RCC 7860 (cell line): ENCODE results near the gene EYA2.
"Not testable (repeated sequence)": the region's sequence is repeated elsewhere in the genome, so short reads cannot be mapped to it uniquely, and the experiment has no call there.

ENCODE experiments used
- DNase-seq: peaks from one replicate; pipeline ENCODE4 v3.0.0-alpha.2; 2015; ENCODE audit warnings: low spot score
- FAIRE-seq: peaks from 2 replicates; lab custom pipeline; 2012; peaks lifted over from hg19 to GRCh38; lab: Jason Lieb, UNC

The EYA2 gene

DNA sequence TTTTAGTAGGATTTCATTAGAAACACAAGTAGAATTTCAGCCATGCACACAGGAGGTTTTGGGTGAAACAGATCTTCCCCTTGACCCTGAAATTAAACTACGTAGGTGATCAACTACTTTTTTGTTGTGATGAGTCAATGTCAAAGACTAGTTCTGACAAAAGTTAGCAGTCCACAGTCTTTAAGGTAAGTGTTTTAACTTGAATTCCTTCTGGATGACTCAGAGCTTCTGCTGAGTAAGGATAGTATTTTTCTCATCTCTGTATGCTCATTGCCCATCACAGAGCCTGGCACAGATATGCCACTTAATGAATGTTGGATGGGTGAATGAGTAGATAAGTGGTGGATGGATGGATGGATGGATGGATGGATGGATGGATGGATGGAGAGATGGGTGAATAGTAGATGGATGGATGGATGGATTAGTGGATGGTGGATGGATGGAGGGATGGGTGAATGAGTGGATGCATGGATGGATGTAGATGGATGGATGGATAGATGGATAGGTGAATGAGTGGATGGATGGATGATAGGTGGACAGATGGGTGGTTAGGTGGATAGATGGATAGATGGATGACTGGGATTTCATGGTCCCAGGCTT is 296.5 kb downstream of the EYA2 start:
- DNase-seq (peak; percentile 72), FAIRE-seq (peak; percentile 75)

DNA sequence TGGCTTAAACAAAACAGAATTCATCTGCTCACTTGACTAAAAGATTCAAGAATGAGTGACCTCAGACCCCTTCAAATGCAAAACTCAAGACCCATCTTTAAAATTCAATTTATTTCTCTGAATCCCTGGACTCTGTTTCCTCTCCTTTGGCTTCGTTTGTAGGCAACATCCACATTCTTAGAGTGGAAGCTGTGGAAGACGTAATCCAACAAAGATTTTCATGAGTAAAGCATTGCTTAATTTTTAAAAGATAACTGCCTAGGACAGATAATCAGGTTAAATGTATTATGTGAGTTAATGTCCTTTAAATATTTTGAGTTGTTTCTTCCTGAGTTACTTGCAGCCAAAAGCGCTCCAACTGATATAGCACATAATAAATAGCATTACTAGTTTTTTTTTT is 297.3 kb downstream of the EYA2 start:
- DNase-seq = no peak

DNA sequence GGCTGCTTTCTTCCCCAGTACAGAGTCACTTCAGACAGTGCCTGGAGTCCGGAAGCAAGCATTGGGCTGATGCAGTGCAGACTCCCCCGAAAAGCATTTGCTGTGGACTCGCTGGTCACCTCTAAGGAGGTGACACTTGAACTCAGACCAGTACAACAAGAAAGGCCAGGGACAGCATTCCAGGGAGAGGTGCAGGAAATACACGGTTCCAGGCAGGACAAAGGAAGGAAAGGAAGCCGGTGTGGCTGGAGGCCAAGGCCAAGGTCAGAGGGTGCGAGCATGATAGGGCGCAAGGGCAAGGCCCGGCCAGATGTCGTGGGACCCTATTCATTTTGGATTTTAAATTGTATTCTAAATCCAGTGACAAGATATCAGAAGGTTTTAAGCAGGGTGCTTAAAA is 300.9 kb downstream of the EYA2 start:
- DNase-seq (no peak), FAIRE-seq (no peak)

More for the DNA sequence above, 297.3 kb downstream of the EYA2 start:
- FAIRE-seq = no peak

DNA sequence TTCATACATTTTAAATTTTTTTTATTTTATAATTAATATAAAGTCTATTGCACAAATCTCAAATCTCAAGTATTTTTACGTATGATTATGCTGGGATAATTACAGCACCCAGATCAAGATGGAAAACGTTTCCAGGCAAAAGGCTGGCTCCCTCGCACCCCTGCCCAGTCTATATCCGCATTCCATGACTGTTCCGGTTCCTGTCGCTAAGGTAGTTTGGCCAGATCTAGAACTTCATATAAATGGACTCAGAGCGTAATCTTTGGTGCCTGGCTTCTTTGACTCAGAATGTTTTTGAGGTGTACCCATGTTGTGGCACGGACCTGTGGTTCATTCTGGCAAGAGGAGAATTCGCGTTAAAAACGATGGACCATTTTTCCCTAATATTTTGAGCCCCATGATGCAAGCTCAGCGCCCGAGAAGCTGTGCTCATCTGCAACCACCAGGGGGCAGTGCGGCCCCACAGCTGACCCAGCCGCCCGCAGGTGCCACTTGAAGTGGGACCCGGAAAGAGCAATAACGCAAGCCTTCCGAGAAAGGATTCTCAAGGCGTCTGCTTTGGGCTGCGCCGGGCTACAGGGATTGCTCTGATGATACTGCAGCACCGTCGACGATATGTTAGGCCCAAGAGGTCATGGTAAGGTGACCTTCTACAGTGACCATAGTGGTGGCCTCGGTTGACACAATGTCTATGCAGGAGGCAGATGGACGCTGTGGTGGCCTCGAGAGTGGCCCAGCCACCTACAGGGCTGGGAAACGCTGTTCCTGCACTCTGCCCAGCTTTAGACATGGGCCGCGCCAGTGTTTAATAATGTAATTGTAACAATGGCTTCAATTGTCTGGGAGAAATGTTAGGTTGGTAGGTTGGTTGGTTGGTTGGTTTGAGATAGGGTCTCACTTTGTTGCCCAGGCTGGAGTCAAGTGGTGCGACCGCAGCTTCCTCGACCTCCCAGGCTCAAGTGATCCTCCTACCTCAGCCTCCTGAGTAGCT is 301.7 kb downstream of the EYA2 start:
- DNase-seq (peak; percentile 31), FAIRE-seq (no peak)

DNA sequence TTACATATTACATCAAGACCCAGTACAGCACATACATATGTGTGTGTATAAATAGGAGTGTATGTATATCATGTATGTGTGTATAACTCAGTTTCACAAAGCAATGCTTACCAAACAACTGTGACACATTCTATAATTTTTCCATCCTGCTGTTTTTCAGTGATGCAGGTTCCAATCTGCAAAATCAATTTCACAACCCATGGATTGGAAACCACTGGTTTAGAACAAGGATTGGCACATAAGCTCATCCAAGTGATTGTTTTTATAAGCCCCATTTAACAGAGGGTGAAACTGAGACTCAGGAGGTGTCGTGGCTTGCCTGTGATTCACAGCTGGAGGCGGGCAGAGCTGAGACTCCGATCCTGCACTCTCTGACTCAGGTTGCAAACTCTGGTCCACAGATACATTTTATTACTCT is 303.6 kb downstream of the EYA2 start:
- FAIRE-seq (no peak), DNase-seq (peak; percentile 33)

DNA sequence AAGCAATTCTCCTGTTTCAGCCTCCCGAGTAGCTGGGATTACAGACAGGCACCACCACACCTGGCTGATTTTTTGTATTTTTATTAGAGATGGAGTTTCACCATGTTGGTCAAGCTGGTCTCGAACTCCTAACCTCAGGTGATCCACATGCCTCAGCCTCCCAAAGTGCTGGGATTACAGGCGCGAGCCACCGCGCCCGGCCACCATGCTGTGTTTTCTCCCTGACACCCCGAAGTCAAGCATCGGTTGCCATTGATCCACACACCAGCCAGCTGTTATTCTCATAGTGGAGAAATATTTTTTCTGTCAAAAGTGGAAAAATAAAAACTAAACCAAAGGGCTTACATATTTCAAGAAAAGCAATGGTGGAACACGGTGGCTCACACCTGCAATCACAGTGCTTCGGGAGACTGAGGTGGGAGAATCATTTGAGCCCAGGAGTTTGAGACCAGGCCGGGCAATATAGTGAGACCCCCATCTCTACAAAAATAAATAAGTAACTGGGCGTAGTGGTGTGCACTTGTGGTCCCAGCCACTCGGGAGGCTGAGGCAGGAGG is 304.4 kb downstream of the EYA2 start:
- no peak for FAIRE-seq
- DNase-seq = no peak

DNA sequence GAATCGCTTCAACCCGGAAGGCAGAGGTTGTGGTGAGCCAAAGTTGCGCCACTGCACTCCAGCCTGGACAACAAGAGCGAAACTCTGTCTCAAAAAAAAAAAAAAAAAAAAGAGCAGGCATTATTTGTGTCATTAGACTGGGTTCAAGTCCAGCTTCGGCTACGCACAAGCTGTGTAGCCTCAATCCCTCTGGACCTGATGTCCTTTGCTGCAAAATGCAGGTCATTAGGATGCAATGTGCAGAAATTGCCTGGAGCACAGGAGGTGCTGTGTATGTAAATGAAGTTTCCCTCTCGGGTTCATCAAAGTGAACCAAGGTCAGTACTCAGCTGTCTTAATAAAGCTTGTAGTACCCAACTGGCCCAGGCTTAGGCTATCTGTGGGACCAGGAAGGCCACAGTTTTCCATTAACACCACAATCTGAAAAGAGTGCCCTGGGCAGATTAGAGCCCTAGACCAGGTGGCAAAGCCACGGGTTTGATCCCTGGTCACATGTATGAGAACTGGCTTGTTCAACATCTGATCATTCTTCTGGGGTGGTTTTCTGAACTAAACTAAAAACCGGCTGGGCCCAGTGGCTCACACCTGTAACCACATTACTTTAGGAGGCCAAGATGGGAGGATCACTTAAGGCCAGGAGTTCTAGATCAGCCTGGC is 306.6 kb downstream of the EYA2 start:
- FAIRE-seq = no peak

DNA sequence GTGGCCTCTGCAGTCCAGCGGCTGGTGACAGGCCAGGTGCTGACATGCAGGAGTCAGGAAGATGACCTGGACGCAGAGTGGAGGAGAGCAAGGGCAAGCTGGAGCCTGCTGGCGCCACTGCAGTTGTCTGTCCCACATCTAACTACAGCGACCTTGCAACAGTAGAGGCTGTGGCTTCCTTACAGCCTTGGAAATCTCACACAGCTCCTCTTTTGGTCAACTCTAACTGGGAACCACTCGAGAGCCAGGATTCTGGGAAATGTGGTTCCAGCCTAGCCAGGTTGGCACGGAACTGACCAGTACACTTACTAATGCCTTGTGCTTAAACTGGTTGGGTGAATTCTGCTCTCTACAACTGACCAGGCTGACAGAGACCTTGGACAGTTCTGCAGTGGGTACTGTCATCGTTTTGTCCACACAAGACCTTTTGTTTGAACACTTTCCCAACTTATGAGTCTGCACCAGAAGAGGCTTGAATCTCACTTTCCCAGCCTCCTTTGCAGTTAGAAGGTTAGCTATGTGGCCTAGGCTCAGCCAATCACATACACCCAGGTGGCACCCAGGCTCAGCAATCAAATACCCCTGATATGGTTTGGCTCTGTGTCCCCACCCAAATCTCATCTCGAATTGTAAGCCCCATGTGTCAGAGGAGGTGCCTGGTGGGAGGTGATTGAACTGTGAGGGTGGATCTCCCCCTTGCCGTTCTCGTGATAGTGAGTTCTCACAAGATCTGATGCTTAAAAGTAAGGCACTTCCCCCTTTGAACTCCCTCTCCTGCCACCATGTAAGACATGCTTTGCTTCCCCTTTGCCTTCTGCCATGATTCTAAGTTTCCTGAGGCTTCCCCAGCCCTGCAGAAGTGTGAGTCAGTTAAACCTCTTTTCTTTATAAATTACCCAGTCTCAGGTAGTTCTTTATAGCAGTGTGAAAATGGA is 308.4 kb downstream of the EYA2 start:
- FAIRE-seq (no peak), DNase-seq (no peak)

More for the DNA sequence above, 306.6 kb downstream of the EYA2 start:
- DNase-seq = no peak

DNA sequence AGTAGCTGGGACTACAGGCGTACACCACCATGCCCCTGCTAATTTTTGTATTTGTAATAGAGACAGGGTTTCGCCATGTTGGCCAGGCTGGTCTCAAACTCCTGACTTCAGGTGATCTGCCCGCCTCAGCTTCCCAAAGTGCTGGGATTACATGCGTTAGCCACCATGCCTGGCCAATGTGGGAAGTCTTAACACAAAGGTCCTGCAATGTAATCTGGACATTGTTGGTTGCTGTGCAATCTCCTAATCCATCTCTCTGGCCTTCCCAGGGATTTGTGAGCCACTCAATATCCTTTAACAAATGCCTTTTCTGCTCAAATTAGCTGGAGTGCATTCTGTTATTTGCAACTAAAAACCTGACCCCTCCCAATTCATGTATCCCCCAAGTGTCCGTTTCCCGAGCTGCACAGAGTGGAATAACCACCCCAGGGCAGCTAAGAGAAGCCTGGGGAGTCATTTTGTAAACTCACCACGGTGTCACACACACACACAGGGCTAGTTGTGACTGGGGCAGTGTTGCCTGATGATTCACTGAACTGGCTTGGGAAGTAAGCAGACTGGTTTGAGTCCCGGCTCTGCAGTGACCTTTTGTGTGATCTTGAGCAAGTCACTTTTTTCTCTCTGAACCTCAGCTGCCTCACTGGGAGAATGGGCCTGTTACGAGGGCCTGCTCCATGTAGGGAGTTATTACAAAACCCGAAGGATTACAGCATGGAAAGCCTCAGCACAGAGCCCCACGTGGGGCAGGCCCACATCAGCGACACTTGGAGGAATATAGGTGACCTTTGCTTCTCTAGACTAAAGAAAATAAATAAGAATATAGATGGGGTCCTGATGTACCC is 309.6 kb downstream of the EYA2 start:
- DNase-seq (peak; percentile 74), FAIRE-seq (peak; percentile 44)

DNA sequence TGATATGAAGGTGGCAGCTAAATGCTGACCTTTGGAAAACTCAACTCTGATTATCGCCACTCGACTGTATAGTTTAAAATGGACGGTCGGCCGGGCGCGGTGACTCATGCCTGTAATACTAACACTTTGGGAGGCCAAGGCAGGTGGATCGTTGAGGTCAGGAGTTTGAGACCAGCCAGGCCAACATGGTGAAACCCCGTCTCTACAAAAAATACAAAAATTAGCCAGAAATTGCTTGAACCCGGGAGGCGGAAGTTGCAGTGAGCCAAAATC is 310.1 kb downstream of the EYA2 start:
- not testable (repeated sequence) for DNase-seq, FAIRE-seq

DNA sequence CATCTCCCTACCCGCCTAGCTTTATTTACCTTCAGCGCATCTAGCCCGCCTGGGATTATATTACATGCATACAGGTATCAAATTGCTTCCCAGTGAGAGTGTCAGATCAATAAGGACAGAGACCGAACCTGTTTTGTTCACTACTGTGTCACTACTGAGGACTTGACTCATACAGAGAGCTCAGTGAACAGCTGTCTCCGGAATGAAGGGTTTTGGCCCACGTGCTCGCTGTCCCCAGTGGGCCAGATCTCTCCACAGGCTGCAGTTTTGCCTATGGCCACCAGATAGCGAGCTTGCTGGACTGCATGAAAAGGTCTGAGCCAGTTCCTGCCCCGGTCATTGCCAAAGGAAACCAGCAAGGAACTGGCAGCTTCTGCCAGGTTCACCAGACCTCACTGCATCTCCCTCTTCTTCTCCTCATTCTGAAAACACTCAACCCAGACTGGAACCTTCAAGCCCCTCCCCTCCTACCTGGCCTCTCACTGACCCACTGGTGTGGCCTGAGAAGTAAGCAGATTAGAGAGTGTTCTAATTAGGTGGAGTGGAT is 311.0 kb downstream of the EYA2 start:
- peak; percentile 65 for DNase-seq
- no peak for FAIRE-seq

DNA sequence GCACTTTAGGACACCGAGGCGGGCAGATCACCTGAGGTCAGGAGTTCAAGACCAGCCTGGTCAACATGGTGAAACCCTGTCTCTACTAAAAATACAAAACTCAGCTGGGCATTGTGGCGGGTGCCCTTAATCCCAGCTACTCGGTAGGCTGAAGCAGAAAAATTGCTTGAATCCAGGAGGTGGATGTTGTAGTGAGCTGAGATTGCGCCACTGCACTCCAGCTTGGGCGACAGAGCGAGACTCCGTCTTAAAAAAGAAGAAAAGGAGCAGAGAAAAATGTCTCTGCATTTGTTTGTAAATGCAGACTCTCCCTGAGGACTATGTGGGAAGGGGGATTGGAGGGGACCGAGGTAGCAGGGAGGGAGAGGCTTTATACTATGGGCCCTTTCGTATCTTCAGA is 311.9 kb downstream of the EYA2 start:
- not testable (repeated sequence) for DNase-seq, FAIRE-seq

DNA sequence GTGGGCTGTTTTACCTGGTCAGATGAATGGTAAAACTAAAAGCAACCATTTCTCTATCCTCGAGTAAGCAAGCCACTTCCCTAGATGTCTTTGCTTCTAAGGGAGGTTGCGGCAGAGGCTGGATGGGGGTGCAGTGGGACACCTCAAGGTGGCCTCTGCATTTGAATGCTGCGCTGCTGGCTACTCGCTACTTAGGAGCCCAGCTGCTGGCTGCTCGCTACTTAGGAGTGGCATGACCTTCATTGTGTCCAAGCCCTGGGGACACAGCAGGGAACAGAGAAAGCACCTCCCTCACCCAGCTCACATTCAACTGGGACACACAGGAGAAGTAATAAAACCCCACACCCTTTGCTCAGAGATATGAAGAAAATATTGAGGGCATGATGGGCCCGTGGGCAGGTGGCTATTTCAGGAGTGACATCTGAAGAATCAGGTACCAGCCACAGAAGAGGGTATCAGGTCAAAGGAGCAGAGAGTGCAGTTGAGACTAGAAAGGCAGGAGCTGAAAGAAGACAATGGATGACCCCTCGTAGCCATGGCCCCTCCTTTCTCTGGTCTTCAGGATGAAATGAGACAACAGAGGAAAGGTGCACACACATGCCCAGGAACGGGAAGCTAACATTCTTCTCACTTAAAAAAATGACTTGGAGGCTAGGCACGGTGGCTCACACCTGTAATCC is 312.5 kb downstream of the EYA2 start:
- no peak for FAIRE-seq
- DNase-seq = no peak

DNA sequence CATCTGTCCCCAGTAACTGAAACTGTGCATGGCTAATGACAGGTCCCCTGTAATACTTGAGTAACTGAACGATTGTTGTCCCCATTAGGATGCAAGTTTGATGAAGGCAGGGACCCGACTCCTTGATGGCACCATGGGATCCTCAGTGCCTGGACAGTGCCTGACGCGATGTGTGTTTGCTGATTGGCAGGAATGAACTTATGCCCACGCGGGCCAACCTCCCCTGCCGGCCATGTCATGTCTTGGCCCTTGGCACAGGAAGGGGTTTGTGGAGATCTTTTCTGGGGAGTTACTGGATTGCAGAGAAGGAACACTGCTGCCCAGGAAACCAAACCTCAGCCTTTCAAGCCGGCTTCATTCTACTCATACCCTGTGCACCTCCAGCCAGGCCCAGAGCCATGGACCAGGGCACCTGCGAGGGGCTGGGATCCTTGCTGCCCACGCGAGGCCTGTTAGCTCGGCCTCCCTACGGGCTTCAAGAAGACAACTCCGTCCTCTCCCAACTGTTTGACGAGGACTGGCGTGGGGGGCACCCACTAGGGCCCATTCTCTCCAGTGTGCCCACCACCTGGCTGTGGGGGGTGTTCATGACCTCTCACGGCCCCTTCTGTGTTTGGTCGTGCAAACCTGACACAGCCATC is 314.0 kb downstream of the EYA2 start:
- DNase-seq (no peak), FAIRE-seq (no peak)

DNA sequence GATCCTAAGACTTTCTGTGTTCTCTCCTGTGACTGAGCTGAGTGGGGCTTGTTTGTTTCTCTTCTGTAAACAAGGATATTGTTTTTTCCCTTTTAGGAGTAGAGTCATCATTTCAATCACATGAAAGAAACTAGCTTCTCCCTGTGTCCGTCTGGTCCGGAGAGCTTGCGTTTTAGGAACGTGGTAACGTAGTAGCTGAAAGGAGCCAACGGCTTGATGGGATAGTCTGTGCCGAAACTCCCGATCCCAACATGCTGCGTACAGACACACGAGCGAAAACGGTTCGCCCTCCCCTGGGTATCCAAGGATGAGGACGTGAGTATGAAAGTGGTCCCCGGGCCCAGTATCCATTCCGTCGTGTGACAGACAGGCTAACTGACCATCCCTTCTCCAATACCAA is 315.3 kb downstream of the EYA2 start:
- DNase-seq = no peak
- FAIRE-seq = no peak

DNA sequence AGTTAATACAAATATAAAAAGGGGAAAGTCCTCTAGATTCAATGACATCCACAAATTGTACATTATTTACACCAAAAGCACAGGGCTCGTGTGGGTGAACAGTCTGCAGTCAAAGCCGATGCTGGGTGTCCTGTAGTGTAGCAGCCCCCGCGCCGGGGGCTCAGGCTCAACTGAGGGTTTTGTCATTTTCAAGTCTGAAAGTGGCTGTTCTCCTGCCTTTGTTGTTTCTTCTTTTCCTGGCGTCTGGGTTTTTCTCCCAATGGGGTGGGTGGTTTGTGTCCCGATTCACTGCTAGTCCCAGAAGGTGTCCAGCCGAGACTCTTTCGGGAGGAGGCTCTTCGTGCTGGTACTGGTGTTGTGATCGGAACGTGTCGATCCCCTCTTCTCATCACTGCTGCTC is 315.8 kb downstream of the EYA2 start:
- DNase-seq = no peak
- no peak for FAIRE-seq

DNA sequence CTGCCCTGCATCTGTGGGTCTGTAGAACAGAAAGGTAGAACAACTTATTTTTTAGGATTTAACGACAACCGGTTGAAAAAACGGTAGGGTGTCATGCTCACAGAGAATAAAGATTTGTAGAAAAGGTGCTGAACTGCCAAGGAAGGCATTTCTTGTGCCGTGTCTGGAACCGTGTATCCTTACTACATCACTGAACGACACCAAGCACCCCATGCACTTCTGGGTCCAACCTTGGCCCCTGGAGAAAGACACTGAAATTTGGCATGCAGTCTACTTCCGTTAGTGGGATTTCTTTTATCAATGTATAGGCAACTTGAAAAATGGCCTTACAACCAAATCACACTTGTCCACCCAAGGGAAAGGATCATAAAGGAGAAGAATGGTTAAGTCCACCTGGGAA is 316.4 kb downstream of the EYA2 start:
- FAIRE-seq = no peak
- DNase-seq = no peak

DNA sequence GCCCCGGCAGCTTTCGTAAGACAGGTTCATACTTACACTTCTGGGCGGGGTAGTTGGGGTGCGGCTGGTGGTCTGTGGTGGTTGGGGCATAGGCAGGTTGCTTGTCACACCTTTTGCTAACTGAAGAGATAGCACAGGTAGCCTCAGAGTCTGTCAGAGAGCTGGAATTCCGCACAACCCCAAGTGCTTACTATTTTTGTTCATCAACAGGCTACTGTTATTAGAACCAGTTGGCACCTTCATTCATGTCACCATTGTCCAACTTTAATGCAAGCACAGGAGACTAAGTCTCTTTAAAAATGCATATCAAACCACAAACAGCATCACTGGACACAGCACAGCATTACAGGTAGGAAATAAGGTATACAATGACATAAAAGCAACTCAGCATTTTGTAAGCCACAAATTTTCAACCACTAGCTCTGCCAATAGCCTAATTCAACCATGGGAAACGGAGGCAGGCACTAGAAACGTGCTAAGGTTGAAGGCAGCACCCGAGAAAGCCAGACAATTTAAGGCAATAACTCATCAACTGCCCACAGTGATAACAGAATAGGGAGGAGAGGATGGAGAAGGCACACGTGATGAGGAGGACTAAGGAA is 318.1 kb downstream of the EYA2 start:
- DNase-seq = no peak
- no peak for FAIRE-seq
